ENCODE measurements around the gene SLC37A1.
A peak's percentile ranks its signal among the peaks of the same experiment; 100 is the strongest.

The SLC37A1 gene

DNA sequence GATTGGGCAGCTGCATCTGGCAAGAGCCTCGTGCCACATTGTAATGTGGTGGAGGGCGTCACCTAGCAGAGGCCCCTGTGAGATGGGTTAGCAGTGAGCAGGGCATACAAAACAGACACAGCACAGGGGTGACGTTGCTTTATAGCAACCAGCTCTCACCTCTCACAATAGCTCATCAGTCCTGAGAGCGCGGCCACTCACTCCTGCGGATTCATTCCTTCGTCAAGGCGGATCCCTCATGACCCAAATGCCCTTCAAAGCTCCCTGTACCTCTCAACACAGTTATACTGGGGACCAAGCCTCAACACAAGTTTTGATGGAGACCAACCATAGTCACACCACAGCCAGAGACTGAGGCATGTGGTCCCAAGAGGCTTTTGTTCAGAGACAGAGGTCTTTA is 22.9 kb downstream of the SLC37A1 start:
- TF ChIP-seq, protein P1, sequence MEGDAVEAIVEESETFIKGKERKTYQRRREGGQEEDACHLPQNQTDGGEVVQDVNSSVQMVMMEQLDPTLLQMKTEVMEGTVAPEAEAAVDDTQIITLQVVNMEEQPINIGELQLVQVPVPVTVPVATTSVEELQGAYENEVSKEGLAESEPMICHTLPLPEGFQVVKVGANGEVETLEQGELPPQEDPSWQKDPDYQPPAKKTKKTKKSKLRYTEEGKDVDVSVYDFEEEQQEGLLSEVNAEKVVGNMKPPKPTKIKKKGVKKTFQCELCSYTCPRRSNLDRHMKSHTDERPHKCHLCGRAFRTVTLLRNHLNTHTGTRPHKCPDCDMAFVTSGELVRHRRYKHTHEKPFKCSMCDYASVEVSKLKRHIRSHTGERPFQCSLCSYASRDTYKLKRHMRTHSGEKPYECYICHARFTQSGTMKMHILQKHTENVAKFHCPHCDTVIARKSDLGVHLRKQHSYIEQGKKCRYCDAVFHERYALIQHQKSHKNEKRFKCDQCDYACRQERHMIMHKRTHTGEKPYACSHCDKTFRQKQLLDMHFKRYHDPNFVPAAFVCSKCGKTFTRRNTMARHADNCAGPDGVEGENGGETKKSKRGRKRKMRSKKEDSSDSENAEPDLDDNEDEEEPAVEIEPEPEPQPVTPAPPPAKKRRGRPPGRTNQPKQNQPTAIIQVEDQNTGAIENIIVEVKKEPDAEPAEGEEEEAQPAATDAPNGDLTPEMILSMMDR (IDR thresholded peaks at IDR 0.05; ENCODE audit: control insufficient read depth, extremely low read depth, insufficient read depth): no peak
- no peak for DNase-seq (ENCODE audit: low read depth)
- H3K4me3 ChIP-seq (ENCODE audit: low read depth, low read length): no peak overlapping the region

DNA sequence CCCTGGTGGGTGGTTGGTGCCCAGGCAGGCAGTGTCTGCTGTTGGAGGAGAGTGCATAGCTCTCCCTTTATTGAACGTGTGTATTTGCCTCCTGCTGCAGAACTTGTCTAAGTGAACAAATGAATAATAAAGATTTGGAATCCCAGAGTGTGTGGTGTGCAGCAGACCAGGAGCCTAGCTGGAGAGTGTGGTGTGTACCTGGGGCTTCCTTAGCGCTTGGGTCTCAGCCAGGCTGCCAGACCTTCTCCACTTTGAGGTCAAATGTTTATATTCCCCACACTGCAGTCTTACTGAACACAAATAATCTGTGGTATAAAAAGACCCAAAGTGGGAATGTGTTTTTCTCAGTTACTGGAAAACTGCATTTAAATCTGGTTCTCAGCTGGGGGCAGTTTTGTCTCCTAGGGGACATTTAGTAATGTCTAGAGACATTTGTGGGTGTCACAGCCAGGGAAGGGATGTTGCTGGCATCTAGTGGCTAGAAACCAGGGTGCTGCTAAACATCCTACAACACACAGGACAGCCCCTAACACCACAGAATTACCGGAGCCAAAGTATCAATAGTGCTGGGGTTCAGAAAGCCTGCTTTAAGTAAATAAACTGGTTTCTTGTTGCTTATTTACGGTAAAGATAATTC is 23.6 kb downstream of the SLC37A1 start:
- DNase-seq (ENCODE audit: low read depth): no peak
- TF ChIP-seq, protein P1 (IDR thresholded peaks at IDR 0.05; ENCODE audit: control insufficient read depth, extremely low read depth, insufficient read depth): peak; percentile 62
- no peak overlapping the region for H3K4me3 ChIP-seq (ENCODE audit: low read depth, low read length)

DNA sequence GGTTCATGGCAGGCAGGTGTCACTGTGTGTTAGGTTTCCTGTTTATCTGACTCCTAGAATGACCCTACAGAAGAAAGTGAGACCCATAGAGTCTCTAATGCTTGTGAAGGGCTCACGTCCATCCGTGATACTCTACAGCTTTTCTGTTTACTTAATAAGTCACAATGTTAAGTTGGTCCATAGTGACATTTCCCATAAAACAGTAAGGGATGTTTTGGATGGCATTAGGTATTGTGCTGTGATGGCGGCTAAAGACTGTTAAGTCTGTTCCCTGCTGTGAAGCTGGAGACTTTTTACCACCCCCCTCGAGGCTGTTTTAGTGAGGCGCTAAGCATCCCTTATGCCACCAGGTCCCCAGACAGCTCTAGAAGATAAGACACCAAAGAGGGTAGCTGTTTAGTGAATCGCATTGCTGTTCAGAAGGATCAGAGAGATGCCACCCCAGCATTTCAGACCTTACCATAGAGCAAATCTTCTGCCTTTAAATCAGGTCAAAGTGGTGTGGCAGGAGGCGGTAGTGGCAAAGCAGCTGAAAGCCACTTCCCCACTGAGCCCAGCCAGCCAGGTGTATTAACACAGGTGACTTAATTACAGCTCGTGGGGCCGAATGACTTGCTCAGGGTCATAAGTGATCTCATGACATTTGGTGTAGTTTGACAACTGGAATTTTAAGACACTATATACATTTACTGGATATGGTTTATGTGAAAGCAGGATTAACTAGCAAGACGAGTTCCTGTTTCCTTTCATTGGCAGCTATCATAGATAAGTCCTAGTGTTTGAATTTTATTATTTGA is 25.0 kb downstream of the SLC37A1 start:
- H3K4me3 ChIP-seq (ENCODE audit: low read depth, low read length): peak overlapping the region; percentile 36
- peak; percentile 92 for DNase-seq (ENCODE audit: low read depth)
- TF ChIP-seq, protein P1 (IDR thresholded peaks at IDR 0.05; ENCODE audit: control insufficient read depth, extremely low read depth, insufficient read depth): no peak

DNA sequence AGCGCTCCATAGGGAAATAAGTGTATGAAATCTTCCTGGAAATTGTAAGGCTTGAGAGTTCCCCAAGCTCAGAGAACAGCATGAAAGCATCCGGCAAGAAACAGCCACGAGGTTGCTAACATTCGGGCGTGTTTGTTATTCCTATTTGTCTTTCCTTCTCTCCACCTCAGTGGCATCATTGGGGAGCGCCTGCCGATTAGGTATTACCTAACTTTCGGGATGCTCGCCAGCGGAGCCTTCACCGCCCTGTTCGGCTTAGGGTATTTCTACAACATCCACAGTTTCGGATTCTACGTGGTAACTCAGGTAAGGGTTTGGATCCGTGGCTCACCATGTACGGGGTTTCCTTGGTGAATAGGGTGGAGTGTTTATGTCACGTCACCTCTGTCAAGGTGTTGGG is 25.7 kb downstream of the SLC37A1 start:
- no peak for DNase-seq (ENCODE audit: low read depth)
- TF ChIP-seq, protein P1 (IDR thresholded peaks at IDR 0.05; ENCODE audit: control insufficient read depth, extremely low read depth, insufficient read depth): no peak
- peak overlapping the region; percentile 36 for H3K4me3 ChIP-seq (ENCODE audit: low read depth, low read length)

DNA sequence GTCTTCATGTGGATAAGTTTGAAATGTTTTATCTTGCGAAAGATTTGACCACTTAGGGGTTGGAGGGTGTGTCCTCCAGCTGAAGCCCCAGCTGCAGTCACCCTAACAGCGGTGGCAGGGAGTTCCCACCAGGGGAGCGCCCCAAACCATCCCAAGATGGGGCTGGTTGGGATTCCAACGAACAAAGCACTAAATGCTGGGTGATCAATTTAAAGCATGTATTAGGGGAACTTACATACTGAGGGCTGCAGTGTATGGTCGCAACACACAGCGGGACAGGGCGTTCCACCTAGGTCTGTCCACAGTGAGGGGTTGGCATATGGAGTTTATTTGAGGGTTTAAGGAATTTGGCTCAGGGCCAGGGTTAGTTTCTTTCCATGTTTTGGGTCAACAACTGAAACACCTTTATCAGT is 26.3 kb downstream of the SLC37A1 start:
- no peak for DNase-seq (ENCODE audit: low read depth)
- TF ChIP-seq, protein P1 (IDR thresholded peaks at IDR 0.05; ENCODE audit: control insufficient read depth, extremely low read depth, insufficient read depth): peak; percentile 19; the same call in 1 of the 2 replicates
- peak overlapping the region; percentile 36; the same call in 1 of the 2 replicates for H3K4me3 ChIP-seq (ENCODE audit: low read depth, low read length)

DNA sequence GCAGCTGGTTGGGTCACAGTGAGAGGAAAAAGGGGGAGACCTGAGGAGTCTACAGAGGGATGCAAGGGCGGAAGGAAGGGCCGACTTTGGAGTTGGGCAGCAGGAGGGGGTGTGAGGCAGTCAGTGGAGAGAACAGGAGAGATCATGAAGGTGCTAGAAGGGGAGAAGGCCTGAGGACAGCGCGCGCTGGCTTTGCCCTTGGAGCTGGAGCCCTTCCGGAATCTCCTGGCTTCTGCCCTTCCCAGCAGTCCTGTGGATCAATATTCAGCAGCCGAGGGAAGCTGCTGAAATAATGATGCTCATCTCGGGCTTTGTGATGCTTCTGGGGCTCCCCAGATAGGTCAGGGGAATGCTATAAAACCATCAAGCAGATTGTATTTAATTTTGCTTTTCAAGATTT is 26.7 kb downstream of the SLC37A1 start:
- TF ChIP-seq, protein P1 (IDR thresholded peaks at IDR 0.05; ENCODE audit: control insufficient read depth, extremely low read depth, insufficient read depth): no peak
- H3K4me3 ChIP-seq (ENCODE audit: low read depth, low read length): no peak overlapping the region
- DNase-seq (ENCODE audit: low read depth): no peak

All from LNCaP clone FGC (cell line).